Right hindlimb (tissue), 1 donor: Measurements from ENCODE around the gene KCNE4.

Source experiments
- DNase-seq: peaks from one replicate; pipeline ENCODE4 v3.0.0-alpha.2; 2018

KCNE4 gene

GRCh38 chr2:223041527-223042109 lies 10.4 kb upstream of the KCNE4 start:
- DNase-seq, result peak; percentile 49

- no peak for DNase-seq
These were observed 9.7 kb upstream of the KCNE4 start for GRCh38 chr2:223042284-223042683.

GRCh38 chr2:223042704-223043118 lies 9.3 kb upstream of the KCNE4 start:
- no peak for DNase-seq

GRCh38 chr2:223043164-223043941 lies 8.6 kb upstream of the KCNE4 start:
- DNase-seq, result no peak

GRCh38 chr2:223044092-223044836 lies 7.7 kb upstream of the KCNE4 start:
- DNase-seq, result no peak

- DNase-seq, result no peak
These were observed 6.9 kb upstream of the KCNE4 start for GRCh38 chr2:223044916-223045700.

GRCh38 chr2:223046470-223047040 lies 5.4 kb upstream of the KCNE4 start:
- DNase-seq, result no peak

GRCh38 chr2:223047260-223047761 lies 4.7 kb upstream of the KCNE4 start:
- DNase-seq, result no peak

GRCh38 chr2:223048519-223048918 lies 3.5 kb upstream of the KCNE4 start:
- DNase-seq, result no peak

- no peak for DNase-seq
These were observed 2.6 kb upstream of the KCNE4 start for GRCh38 chr2:223049356-223049755.

- no peak for DNase-seq
These were observed 1.8 kb upstream of the KCNE4 start for GRCh38 chr2:223050188-223050587.

- DNase-seq, result peak; percentile 58
These were observed 988 bp upstream of the KCNE4 start for GRCh38 chr2:223050900-223051504.

- DNase-seq, result peak; percentile 60
These were observed 826 bp downstream of the KCNE4 start for GRCh38 chr2:223052548-223053483.

- DNase-seq, result peak; percentile 45
These were observed 1.6 kb downstream of the KCNE4 start for GRCh38 chr2:223053484-223054192.

- DNase-seq, result peak; percentile 77
These were observed 2.3 kb downstream of the KCNE4 start for GRCh38 chr2:223054193-223054781.

GRCh38 chr2:223055140-223055539 lies 3.1 kb downstream of the KCNE4 start:
- DNase-seq, result peak; percentile 76

GRCh38 chr2:223055836-223056235 lies 3.8 kb downstream of the KCNE4 start:
- DNase-seq, result peak; percentile 67

- peak; percentile 79 for DNase-seq
These were observed 4.9 kb downstream of the KCNE4 start for GRCh38 chr2:223056701-223057418.

GRCh38 chr2:223057569-223057968 lies 5.6 kb downstream of the KCNE4 start:
- DNase-seq, result peak; percentile 34
